NCI-H526 (cell line): ENCODE data around the gene ADCYAP1R1.
A peak's percentile ranks its signal among the peaks of the same experiment; 100 is the strongest.

Experiments used
- DNase-seq, 2 experiments: peaks; one replicate each; lab custom pipeline; 2025; lab: John Stamatoyannopoulos, UW

The ADCYAP1R1 gene

DNA sequence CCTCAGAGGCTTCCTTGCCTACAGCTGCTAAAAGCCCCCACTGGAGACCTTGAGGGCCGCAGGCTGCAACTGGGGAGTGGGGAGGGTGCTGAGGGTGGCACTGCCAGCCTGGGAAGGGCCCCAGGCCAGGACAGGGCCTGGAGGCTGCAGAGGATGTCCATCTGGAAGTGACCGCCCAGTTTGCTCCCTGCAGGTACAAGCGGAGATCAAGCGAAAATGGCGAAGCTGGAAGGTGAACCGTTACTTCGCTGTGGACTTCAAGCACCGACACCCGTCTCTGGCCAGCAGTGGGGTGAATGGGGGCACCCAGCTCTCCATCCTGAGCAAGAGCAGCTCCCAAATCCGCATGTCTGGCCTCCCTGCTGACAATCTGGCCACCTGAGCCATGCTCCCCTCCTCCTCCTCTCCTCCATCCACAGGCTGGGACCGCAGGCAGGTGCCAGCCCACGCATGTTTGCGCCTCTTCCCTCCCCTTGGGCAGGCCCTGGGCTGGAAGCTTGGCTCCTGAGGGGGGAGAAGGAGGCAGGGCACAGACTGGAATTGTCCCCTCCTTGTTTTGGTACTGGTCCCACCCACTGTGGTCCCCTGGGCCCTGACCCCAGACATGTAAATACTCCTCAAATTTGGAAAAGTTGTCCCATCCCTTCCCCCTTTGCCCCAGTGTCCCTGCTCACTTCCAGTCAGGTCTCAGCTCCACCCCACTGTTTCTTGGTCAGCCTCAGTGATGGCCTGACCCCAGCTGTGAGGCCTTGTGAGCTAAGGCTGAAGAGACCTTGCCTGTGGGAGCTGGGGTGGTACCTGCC, 54.4 kb downstream of the ADCYAP1R1 start:
- no peak for DNase-seq

DNA sequence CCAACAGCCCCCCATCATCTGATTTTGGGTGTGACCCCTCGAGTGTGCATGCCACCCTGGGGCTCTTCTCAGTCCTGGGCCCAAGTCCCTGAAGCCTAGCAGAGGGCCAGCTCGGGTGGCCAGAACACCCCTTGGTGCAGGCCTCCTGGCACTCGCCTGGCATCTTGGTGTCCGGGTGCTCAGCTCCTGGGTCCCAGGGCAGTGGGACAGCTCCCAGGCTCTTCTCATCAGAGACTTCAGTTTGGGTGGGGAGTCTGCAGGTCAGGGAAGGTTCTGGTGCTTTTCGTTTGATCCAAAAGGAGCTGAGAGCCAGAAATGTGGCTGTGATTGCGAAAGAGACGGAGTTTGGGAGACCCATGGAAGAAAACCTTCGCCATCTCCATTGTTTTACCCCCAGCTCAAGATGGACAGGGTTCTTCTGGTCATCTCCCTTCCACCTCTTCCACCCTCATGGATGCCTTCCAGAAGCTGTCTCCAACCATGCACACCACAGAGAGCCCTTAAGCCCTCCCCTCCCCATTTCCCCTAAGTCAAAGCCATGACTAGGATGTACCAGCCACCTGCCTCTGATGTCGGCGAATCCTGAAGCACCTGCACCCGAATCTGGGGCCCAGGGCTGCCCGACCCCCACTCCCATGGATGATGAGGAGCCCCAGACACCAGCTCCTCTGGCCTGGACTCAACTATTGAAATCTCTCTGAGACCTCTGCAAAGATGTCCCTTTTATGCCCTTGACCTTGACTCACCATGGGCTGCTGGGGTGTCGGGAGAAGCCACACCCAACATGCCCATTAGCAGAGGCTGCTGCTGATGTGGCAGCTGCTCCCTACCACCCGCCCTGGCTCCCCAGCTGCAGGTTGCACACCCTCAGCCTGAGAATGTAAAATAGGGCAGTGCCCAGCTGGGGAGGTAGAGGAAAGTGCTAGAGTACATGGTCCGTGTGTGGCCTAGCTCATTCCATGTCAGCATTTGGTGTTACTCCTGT, 55.3 kb downstream of the ADCYAP1R1 start:
- no peak for DNase-seq

DNA sequence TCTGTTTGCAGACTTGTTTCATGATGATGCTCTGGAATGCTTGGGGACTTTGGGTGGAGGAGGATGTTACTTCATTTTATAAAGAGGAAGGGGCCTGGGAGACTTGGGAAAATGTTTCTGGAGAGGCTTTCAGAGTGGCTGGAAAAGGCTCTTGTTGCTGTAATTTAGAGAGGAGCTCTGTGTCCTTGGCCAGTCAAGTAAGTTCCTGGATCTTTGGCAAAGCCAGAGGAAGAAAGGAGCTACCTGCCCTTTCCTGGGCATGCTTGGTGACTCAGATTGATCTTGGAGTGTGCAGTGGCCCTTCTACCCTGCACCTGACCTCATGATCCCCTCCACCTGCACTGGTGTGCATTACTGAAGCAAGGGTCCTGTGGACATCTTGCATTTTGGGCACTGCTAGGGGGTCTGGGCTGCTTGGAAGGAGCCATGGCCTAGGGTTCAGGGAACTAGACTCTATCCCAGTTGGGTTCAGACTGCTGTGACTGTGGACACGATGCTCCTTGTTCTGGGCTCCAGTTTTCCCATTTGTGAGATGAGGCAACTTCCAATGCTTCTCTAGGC, 56.1 kb downstream of the ADCYAP1R1 start:
- DNase-seq = no peak

DNA sequence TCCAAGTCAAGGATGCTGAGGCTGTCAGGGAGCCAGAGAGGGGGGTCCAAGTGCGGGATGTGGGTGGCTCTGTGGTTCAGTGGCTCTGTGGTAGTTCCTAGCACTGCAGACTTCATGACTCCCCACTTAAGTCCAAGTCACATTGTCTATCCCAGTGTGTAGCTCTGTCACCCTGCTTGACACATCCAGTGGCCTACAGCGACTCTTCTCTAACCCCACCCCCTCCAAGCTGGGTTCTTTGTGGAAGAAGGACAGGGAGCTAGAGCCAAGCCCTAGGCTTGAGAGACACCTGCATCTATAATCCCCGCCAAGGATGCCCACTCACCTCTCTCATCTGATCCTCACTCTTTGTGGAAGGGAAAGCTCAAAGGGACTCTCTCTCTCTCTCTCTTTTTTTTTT, 57.6 kb downstream of the ADCYAP1R1 start:
- DNase-seq = no peak

DNA sequence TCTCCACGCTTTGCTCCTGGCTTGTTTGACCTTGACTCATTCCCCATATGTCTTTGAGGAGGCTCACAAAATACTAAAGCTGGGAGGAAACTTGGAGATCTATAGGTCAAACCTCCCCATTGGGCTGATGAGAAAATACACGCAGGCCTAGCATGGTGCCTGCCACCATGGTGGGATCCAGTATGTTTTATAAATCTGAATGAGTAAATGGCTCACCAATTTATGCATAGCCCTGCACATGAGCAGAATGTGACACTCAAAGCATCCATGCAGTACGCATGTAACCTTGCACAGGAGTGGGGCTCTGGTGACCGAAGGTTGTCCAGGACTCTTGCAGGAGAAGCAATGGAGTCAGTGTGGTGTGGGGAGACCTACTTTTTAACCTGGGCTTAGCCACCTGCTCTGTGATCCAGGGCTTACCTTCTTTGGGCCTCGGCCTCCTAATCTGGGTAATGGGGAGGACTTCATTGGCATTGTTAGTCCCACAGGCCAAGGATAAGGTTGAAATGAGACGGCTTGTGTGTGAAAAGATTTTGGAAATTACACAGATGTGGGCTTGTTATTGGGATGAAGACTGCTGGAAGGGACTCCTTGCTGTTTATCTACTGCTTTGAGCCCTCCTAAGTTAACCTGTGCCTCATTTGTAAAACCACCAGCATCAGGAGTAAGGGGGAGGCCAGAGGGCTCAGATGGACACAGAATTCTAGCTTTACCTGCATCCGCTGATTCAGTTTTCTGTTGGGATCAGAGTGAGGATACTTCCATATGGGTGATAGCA, 58.4 kb downstream of the ADCYAP1R1 start:
- no peak for DNase-seq

DNA sequence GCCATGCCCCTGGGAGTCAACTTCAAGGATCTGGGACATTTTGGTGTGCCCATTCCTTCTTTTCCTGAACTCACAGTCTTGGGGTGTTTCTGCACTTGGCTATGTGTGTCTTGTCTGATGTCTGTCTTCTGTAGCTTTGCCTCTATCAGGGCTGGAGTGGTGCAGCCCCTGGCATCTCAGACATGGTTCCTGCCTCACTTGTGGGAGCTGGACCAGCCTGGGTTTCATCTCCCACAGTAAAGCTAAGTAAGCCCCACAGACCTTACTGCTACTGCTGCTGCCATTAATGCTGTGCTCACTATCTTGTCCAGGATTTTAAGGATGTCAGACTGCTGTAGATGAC, 59.0 kb downstream of the ADCYAP1R1 start:
- DNase-seq = no peak

DNA sequence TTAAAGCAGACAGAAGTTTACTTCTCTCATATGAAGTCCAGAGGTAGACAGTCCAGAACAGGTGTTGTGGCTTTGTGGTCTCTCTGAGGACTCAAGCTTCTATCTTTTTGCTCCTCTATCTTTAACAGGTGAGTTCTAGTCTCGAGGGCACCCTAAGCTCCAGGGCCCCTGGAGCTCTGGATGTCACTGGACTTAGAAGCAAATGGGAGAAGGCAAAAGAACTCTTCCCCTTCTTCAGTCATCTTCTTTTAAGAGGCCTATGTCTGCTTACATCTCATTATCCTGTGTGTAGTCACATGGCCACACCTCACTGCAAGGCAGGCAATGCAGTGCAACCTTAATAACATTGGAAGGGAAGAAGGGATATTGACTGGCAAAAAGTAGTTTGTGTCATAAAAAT, 61.6 kb downstream of the ADCYAP1R1 start:
- no peak for DNase-seq

DNA sequence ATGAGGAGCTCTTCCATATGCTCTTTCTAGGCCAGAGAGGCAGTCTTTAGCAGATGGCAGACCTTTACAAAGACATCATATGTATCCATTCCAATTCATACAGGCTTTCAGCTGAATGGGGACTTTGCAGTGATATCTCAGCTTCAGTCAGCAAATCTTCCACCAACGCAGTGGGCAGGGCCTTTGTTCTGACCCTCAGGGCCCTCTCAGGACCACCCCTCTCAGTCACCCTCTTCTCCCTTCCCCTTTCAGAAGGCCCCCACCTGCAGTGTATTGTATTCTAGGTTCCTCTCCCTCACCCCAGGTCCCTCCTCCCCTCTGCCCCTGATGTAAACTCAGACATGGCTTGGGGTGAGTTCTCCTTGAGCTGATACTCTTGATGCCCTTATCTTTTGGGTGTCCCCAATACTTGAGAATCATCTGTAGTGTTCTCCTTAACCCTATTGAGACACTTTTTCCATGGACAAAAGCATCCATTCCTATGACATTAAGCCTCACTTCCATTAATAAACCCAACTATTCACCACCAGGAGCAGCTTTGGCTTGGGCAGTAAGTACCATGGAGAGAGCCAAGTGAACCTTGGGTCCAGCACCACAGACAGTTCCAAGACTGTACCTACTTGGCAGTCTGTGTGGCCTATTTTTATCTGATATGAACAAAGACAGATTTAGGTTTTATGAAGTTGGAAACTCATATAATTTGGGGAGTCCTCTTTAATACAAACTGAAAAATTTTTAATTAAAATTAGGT, 62.7 kb downstream of the ADCYAP1R1 start:
- no peak for DNase-seq

DNA sequence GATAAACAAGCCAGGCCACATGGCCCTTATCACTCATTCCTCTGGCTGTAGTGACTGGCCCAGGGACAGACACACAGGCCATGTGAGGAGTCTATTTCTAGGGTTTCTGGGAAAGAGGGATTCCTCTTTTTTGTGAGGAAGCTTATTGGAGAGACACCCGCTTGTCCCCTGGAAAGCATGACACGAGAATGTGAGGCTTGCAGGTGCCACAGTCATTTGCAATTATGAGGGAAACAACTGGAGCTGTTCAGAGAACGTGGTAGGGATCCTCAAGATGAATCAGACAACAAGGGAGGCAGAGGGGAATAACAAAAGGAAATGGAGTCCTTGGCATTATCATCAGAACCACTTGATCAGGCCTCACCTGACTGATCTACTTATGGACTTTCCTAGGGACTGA, 64.5 kb downstream of the ADCYAP1R1 start:
- no peak for DNase-seq

DNA sequence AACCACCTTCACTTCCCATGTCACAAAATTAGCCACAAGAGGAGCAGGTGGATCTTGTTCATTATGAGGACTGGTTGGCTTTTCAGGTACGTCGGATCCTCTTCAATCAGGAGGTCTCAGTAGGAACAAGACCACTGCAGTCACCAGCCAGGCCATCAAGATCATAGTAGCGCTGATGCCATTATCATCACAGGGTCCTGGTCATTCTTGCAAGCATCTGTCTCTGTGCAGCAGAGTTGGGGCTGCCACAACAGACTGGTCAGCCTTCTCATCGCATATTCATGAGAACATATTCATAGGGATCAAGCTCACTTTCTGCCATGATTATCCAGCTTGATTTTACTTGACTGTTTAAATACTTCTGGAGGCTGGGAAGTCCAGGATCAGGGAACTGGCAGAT, 67.1 kb downstream of the ADCYAP1R1 start:
- DNase-seq = no peak

DNA sequence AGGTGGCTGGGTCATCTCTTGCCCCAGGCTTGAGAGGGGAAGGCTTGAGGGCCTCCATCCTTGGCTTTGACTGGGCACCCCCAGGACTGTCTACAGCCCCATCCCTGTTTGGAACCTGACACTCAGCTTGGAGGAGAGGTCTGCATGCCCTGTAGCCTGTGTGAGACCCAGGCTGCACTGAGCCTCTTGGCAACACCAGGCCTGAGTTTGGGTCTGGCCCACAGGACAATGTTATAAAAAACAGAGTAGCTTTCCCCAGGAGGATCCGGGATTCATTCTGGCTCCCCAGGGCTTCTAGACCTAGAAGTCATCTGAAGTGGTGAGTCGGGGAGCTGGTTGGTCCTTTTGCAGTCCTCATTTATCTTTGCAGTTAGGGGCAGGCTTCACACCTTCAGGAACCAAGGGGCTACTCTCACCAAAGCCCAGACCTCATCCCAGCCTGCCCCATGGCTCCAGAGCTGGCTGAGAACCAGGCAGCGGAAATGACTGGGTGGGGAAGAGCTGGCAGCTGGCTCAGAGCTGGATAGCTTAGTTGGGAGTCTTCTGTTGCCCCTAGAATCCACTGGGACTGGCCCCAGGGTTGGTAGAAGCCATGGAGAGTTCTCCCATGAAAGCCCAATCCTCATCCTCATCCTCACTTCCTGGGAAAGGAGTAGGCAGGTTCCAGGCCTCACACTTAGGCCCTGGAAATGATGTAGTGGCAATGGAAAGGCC, 68.8 kb downstream of the ADCYAP1R1 start:
- no peak for DNase-seq

DNA sequence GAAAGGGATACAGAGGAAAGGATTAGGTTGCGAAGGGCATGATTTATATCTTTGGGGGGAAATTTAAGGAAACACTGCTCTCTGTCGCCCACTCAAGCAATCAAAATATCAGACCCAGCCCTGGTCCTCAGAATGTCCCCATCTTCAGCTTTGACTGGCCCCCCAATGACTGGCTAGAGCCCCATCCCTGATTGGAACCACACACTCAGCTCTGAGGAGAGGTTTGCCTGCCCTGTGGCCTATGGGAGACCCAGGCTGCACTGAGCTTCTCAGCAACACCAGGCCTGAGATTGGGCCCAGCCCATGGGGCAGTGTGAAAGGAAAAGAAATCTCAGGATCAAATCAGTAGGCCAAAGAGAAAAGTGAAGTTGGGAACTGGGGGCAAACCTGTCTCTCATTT, 69.5 kb downstream of the ADCYAP1R1 start:
- DNase-seq = no peak

DNA sequence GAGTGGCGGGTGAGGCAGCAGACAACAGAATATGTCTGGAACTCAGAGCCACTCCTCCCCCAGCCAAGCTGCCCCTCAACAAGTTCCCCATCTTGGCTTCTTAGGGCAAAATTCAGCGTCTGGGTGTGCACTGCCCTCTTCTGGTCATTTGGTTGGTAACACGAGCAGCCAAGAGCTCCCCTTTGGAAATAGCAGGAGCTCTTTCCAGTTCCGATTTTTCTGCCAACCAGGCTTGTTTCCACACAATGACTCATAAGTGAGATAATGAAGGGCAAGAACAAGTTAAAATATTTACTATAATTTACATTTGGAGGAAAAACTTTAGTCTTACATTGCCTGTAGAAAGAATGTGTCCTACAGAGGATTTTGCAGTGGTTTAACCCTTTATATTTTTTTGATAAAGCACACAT, 70.5 kb downstream of the ADCYAP1R1 start:
- peak; percentile 51 to 78 for DNase-seq

DNA sequence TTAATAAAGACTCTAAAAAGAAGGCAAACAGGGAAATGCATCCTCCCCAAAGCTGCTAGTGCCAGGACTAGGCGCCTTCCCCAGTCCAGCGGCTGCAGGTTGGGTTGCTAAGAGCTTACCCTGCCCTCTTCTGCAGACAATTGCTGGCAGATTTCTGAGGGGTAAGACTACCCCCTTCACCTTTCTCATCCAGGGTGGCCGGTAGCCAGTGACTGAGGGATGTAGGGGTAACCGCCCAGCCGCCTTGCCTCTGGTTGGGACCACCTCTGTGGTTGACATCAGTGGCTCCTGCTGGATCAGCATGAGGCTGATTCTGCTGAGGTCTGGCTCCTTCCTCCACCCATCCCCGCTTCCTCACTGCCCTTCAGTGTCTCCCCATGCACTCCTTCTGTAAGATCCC, 71.2 kb downstream of the ADCYAP1R1 start:
- DNase-seq = no peak

DNA sequence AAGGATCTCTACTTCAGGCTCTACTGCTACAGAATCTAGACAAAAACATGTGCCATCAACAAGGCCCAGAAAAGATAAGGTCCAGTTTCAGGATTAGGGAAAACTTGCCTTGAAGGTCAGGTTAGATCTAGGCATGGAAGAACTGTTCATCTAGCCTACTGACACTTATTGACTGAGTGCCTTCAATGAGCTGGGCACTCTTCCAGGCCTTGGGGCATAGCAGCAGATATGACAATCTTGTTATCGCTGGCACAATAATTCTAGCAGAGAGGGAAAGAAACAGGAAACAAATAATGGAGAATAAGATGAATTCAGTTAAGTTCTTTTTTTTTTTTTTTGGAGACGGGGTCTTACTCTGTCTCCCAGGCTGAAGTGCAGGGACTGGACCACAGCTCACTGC, 71.6 kb downstream of the ADCYAP1R1 start:
- no peak for DNase-seq

DNA sequence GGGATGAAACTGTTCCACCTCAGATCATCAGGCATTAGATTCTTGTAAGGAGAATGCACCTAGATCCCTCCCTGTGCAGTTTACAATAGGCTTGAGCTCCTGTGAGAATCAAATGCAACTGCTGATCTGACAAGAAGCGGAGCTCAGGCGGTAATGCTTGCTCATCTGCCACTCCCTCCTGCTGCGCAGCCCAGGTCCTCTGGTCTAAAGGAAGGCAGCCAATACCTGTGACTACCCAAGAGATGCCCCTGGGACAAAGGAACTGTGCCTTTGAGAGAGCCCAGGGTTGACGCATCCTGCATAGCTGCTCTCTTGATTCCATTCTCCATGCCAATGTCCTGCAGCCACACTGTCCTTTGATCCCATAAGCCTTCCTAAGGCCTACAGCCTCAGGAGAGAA, 73.1 kb downstream of the ADCYAP1R1 start:
- DNase-seq = no peak

DNA sequence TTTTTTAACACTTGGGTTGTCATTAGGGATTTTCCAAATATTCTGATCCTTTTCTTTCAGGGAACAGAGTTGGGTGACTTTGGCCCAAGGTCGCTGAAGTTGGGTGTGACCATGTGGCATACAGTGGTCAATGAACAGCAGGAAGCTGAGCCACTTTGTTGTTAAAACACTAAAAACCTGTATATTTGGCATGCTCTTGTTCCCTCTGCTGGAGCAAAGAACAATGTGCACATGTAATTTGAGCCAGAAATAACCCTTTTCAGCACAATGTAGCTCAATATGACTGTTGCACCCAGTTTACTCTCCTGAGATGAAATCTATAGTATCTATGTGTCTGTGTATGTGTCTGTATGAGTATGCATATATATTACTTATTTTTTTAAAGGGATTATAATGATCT, 74.9 kb downstream of the ADCYAP1R1 start:
- DNase-seq = peak in 1 of 2 experiments; percentile 8

DNA sequence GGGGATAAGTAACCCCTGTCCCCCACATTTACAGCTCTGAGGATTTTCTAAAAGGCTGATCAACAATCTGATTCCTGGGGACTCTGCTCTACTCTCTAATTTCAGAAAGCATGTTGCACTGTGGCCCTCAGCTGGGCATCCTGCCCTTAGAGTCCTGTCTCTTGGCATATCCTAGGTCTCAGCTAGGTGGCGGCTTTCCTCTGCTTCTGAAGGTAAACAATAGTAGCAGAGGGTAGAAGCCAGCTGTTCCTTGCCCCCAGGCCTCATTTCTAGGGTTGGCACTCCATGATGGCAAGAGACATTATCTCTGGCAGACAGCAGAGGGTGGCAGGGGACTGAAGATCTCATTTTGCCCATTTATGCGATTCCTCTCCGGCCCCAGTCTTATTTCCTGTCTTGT, 77.0 kb downstream of the ADCYAP1R1 start:
- peak; percentile 12 to 61 for DNase-seq

DNA sequence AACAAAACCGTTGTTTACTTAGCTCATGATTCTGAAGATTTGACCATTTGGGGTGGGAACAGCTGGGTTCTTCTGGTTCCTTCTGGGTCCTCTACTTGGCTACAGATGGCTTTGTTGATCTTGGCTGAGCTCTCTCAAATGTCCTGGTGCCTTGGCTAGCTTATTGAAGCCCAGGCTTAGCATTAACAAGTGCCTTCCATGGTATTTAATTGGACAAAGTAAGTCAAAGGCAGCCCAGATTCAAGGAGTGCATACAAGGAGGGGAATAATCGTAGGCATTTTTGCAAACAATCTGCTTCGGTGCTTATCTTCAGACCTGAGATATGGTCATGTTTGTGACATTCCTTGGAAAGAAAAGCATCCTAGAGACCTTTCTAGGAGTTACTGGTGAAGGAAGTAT, 81.4 kb downstream of the ADCYAP1R1 start:
- no peak for DNase-seq
